Mammary epithelial cell (primary cell): Measurements from ENCODE around the gene MARK3.

Experiments used
- EZH2 ChIP-seq: IDR thresholded peaks from 2 replicates; pipeline ENCODE4 v1.6.1; 2012; ENCODE audit warnings: low read length, inconsistent platforms, borderline replicate concordance
- TF ChIP-seq, protein P1 (sequence below), 2 donors: IDR thresholded peaks in 1 of 2; conservative IDR thresholded peaks in 1 of 2; 2 replicates each; pipeline ENCODE4 v1.5.1; 2011 to 2012; ENCODE audit warnings: inconsistent platforms in 2 of 2, low read length in 2 of 2, mild to moderate bottlenecking in 2 of 2, control low read depth in 1 of 2, low read depth in 1 of 2; ENCODE audit not compliant: insufficient read depth in 1 of 2; ENCODE audit errors: extremely low read depth in 1 of 2

DNA sequence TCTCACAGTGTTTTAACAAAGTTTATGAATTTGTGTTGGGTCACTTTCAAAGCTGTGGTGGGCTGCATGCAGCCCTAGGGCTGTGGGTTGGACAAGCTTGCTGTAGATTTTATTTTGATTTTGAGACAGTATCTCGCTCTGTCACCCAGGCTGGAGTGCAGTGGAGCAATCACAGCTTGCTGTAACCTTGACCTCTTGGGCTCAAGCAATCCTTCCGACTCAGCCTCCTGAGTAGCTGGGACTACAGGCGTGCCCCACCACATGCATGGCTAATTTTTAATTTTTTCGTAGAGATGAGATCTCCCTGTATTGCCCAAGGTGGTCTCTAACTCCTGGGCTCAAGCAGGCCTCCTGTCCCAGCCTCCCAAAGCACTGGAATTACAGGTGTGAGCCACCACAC, 5.4 kb downstream of the MARK3 start:
- TF ChIP-seq, protein P1, sequence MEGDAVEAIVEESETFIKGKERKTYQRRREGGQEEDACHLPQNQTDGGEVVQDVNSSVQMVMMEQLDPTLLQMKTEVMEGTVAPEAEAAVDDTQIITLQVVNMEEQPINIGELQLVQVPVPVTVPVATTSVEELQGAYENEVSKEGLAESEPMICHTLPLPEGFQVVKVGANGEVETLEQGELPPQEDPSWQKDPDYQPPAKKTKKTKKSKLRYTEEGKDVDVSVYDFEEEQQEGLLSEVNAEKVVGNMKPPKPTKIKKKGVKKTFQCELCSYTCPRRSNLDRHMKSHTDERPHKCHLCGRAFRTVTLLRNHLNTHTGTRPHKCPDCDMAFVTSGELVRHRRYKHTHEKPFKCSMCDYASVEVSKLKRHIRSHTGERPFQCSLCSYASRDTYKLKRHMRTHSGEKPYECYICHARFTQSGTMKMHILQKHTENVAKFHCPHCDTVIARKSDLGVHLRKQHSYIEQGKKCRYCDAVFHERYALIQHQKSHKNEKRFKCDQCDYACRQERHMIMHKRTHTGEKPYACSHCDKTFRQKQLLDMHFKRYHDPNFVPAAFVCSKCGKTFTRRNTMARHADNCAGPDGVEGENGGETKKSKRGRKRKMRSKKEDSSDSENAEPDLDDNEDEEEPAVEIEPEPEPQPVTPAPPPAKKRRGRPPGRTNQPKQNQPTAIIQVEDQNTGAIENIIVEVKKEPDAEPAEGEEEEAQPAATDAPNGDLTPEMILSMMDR (conservative IDR thresholded peaks at IDR 0.05 in 1 of 2, IDR thresholded peaks at IDR 0.05 in 1 of 2; ENCODE audit: extremely low read depth in 1 of 2, insufficient read depth in 1 of 2, low read depth in 1 of 2, low read length in 2 of 2), result no peak
- no peak for TF ChIP-seq EZH2
